ENCODE measurements around the gene ZNF584.

- TF ChIP-seq CTCF (conservative IDR thresholded peaks at IDR 0.05), result no peak
- TF ChIP-seq EZH2 (IDR thresholded peaks at IDR 0.05; ENCODE audit: low read depth), result no peak
These were observed 39.7 kb upstream of the ZNF584 start for GRCh38 chr19:58368561-58369360.
